ENCODE data around the gene ZMYND19. TPM values are rescaled to one million over a fixed set of nuclear protein-coding genes. Genes with fewer than 3 reads are reported as not detected.
"Not testable (repeated sequence)": the region's sequence is repeated elsewhere in the genome, so short reads cannot be mapped to it uniquely, and the experiment has no call there.

The ZMYND19 gene
- total RNA-seq, 2 experiments from 2014 or later: 75.3 to 76.8 TPM

DNA sequence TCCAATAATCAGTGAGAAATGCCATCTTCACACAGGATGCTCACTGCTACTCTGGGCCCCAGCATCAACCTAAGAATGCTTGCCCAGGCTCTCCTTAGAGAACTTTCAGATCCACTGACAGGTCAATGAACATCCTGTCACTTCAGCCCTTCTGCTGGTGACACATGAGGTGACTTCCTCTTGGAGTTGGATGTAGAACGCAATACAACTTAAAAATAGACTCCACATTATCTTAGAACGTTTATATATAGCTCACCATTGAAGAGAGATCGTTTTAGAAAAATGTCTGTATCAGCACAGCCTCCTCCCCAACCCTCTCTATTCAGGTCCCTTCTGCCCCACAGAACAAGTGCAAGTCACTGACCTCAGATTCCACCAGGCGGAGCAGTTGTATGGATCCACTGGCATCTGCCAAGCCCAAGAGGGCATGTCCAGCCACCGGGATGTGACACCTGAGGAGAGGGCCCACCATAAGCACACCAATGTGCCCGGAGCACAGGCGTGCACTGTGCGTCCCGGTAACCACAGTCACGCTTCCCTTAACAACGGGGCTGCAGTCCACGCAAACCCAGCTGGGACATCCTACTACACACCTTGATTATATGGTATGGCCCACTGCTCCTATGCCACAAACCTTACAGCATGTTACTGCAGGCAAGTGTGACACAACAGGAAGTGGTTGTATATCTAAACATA lies 14.4 kb downstream of the ZMYND19 start:
- ChIA-PET CTCF (interaction anchor here (0.7 to 1.2 kb wide), 2 partner anchors 13 to 1641 kb away, joined by 3 read pairs; no protein-coding TSS in a partner anchor), POLR2A (interaction anchor here (1.3 kb wide), 1 partner anchor 24 kb away, joined by 9 read pairs; the partner anchor contains the start of gene MRPL41)

DNA sequence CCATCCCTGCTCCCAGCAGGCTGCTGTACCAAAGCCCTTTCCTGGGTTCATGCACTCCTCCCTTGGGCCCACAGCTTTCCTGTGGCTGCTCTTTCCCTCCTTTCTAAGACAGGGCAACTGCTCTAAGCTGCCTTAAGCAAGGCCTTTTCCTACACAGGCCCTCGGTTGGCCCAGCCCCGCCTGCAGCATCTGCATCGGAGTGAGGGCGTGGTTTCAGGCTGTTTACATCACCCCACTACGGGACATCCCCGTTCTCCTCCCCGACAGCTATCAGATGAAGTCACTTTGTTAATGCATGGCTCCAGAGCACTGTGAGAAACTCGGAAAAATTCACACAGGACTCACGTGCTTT lies 15.0 kb downstream of the ZMYND19 start:
- CTCF ChIA-PET: no interaction called here
- POLR2A ChIA-PET: interaction anchor here (0.6 kb wide), 1 partner anchor 25 kb away, joined by 3 read pairs; no protein-coding TSS in a partner anchor

DNA sequence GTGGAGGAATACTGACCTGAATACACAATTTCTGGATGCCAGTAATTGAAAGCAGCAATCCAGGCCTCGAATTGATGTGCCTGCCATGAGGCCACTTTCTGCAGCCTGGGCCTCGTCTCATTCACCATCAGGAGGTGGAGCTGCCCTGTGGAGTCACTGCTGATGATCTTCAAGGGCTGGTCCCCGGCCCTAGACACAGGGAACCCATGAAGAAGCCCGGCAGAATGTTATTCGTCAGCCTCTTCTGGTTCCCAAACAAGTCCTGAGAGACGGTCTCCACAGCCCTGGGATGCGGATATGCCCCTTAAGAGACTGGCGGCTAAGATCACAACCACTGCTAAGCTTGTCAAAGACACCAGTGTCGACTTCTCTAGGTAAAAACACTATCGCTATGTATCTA lies 16.1 kb downstream of the ZMYND19 start:
- ChIA-PET CTCF (interaction anchor here (0.6 to 1.4 kb wide), 2 partner anchors 17 to 373 kb away, joined by 3 to 5 read pairs; no protein-coding TSS in a partner anchor), POLR2A (no interaction called here)

DNA sequence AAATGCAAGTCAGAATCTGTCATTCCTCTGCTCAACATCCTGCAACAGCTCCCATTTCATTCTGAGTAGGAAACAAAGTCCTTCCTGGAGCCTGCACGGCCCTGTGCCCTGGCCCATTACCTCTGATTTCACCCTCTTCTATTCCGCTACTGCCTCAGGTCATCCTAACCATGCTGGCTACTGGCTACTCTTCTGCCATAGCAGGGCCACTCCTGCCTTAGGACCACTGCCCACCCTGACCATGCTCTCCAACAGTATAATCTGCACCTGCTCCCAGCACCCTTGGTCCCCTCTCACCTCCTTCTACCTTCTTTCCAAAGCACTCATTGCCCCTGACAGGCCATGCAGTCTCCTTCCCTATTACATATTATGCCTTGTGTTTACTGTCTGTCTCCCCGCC lies 19.7 kb downstream of the ZMYND19 start:
- CTCF ChIA-PET: interaction anchor here (1.3 kb wide), 1 partner anchor 9 kb away, joined by 3 read pairs; the partner anchor contains the start of gene DPH7
- POLR2A ChIA-PET: no interaction called here

DNA sequence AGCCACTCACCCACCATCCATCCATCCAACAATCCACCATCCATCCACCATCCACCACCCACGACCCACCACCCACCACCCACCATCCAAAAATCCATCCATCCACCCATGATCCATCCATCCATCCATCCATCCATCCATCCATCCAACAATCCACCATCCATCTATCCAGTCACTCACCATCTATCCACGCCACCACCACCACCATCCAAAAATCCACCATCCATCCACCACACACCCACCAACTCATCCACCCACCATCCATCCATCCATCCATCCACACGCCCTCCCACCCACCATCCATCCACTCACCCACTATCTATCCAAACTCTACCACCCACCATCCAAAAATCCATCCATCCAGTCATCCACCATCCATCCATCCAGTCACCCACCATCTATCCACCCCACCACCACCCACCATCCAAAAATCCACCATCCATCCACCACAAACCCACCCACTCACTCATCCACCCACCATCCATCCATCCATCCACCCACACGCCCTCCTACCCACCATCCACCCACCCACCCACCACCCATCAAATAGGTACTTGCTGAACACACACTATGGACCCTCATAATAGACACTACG lies 20.6 kb downstream of the ZMYND19 start:
- POLR2A ChIA-PET: no interaction called here
- CTCF ChIA-PET: interaction anchor here (1.3 kb wide), 1 partner anchor 9 kb away, joined by 3 read pairs; the partner anchor contains the start of gene DPH7

DNA sequence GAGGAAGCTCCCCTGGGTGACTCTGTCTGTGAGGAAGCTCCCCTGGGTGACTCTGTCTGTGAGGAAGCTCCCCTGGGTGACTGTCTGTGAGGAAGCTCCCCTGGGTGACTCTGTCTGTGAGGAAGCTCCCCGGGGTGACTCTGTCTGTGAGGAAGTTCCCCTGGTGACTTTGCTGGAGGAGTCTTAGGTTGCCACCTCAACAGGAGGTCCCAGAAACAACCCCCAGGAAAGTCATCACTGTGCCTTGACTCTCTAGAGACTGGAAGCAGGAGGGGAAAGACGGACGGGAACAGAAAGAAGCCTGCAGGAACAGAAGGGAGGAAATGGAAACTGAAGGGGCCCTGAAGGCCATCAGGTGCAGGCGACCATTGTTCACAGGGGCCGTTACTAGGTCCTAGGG lies 21.9 kb downstream of the ZMYND19 start:
- CTCF ChIA-PET: not testable (repeated sequence)

DNA sequence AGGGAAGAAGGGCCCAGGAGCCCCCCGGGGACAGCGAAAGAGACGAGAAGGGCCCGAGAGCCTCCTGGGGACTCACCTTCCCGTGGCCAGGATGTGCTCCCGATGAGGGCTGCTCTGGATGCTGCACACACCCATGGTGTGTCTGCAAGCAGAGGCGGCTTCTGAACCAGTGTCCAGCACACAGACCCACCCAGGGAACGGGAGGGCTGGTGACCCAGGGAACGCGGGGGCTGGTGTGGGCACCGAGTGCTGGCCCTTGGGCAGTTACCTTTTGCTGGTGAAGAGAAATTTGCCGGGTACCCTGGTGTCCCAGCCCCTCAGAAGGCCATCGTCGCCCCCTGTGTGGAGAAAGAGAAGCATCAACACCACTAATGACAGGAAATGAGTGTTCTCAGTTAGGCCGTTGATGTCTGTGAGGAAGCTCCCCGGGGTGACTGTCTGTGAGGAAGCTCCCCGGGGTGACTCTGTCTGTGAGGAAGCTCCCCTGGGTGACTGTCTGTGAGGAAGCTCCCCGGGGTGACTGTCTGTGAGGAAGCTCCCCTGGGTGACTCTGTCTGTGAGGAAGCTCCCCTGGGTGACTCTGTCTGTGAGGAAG lies 25.4 kb downstream of the ZMYND19 start:
- ChIA-PET CTCF (no interaction called here), POLR2A (no interaction called here)

More for the DNA sequence above, 21.9 kb downstream of the ZMYND19 start:
- POLR2A ChIA-PET: not testable (repeated sequence)

DNA sequence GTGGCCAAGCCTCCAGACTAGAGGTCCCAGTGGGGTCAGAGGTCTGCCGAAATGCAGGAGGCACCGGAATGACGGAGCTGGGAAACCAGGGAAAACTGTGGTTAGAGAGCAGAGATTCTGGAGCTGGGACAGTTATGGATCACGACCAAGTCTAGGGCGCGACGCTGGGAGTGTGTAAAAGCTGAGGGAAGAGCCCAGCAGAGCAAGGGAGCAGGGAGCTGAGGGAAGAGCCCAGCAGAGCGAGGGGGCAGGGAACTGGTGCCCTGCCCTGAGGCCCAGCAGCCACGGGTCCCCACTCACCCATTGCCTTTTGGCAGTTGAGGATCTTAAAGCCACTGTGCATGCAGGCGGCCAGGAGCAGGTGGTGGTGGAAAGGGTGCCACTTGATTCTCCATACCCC lies 26.2 kb downstream of the ZMYND19 start:
- ChIA-PET POLR2A (no interaction called here), CTCF (no interaction called here)

DNA sequence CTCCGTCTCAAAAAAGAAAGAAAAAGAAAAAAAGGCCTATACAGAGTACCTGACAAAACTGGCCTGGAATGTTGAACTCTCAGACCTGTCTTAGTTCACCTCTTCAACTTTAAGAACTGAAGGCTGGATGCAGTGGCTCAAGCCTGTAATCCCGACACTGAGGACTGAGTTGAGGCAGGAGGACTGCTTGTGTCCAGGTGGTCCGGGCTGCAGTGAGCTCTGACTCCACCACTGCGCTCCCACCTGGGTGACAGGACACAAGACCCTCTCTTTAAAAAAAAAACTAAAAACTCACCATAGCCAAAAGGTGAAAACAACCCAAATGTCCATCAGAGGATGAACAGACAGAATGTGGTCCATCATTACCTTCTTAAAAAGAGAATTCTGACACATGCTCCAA lies 32.2 kb downstream of the ZMYND19 start:
- CTCF ChIA-PET: no interaction called here
- POLR2A ChIA-PET: no interaction called here

DNA sequence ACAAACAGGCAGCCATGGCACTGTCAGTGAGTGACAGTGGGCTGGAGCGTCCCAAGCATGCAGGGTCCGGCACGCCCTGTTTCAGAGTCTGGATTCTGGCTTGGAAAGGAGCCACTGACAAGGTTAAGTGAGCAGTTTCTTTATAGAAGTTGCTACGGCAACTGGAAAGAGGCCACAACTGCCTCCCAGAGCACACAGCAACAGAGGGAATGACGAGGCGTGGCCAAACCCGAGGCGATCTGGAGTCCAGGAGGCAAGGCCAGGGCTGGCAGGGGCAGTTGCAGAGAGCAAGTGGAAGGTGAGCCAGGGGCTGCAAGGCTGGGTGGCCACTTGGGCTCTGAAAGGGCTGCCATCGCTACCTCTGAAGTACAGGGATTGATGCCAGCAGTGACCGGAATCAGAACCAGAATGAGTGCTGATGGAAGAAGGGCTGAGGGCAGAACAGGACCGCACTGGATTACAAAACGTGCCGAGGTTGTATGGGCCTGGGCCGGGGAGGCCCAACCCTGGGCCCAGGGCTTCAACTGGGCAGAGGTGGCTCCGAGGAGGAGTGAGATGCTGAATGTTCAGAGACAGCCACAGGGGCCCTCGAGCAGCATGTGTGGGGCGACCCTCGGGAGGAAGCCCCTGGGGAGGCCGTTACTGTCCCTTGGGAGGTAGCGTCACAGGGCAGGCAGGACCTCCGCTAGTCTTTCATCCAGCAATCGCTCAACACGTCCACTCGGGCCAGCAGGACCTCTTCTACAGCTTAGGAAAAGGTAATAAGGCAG lies 34.1 kb downstream of the ZMYND19 start:
- CTCF ChIA-PET: no interaction called here
- POLR2A ChIA-PET: no interaction called here

DNA sequence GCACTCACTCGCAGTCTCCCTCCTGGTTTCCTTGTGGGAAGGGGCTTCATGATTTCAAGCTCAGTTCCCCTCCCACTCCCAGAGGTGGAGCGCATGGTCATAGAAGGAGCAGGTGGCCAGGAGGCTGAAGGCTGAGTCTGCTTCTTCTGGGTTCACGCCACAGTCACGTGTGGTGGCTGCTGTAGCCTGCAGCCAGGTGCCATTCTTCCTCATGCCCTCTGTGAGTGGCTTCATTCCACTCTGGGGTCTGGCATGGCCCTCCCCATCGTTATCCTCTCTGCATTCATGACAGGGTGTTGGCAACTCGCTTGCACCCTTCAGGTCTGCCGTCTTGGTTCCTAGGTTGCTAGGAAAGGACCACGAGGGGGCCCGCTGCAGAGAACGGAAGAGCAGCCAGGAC lies 35.1 kb downstream of the ZMYND19 start:
- ChIA-PET POLR2A (no interaction called here), CTCF (no interaction called here)

DNA sequence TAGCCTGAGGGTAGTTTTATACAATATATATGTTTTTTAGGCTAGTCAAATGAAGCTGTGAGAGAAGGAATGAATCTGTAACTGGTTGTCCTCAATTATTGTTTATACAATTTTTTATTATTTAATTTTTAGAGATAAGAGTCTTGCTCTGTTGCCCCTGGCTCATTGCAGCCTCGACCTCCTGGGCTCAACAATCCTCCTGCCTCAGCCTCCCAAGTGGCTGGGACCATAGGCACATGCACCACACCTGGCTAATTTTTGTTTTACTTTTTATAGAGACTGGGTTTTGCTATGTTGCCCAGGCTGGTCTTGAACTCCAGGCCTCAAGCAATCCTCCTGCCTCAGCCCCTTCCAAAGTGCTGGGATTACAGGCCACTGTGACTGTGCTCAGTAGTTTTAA lies 36.0 kb downstream of the ZMYND19 start:
- POLR2A ChIA-PET: interaction anchor here (0.6 kb wide), 1 partner anchor 24 kb away, joined by 4 read pairs; no protein-coding TSS in a partner anchor
- CTCF ChIA-PET: no interaction called here

DNA sequence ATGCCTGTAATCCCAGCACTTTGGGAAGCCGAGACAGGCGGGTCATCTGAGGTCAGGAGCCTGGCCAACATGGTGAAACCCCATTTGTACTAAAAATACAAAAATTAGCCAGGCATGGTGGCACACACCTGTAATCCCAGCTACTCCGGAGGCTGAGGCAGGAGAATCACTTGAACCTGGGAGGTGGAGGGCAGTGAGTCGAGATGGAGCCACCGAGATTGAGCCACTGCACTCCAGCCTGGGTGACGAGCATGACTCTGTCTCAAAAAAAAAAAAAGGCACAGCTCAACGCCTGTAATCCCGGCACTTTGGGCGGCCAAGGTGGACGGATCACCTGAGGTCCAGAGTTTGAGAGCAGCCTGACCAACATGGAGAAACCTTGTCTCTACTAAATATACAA lies 36.7 kb downstream of the ZMYND19 start:
- CTCF ChIA-PET: interaction anchor here (1.3 kb wide), 1 partner anchor 23 kb away, joined by 3 read pairs; no protein-coding TSS in a partner anchor
- POLR2A ChIA-PET: not testable (repeated sequence)

DNA sequence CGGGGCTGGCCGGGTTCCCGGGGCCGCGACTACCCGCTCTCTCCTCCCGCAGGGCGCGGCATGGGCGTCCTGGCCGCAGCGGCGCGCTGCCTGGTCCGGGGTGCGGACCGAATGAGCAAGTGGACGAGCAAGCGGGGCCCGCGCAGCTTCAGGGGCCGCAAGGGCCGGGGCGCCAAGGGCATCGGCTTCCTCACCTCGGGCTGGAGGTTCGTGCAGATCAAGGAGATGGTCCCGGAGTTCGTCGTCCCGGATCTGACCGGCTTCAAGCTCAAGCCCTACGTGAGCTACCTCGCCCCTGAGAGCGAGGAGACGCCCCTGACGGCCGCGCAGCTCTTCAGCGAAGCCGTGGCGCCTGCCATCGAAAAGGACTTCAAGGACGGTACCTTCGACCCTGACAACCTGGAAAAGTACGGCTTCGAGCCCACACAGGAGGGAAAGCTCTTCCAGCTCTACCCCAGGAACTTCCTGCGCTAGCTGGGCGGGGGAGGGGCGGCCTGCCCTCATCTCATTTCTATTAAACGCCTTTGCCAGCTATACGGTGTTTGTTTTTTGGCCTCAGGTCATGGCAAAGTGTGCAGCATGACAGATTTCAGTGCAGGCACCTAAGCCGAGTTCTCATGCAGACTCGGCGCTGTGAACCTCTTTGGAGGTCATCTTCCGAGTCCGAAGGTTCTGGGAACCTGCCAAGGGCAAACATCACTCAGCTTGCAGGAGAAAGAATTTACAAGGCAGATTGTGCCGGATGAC lies 38.1 kb downstream of the ZMYND19 start:
- ChIA-PET CTCF (interaction anchor here (0.6 to 1.5 kb wide), 8 partner anchors 11 to 316 kb away, joined by 3 to 5 read pairs (median 3); partner anchors contain the start of gene DPH7), POLR2A (interaction anchor here (0.5 to 0.9 kb wide), 6 partner anchors 11 to 259 kb away, joined by 3 to 10 read pairs (median 6); no protein-coding TSS in a partner anchor)

DNA sequence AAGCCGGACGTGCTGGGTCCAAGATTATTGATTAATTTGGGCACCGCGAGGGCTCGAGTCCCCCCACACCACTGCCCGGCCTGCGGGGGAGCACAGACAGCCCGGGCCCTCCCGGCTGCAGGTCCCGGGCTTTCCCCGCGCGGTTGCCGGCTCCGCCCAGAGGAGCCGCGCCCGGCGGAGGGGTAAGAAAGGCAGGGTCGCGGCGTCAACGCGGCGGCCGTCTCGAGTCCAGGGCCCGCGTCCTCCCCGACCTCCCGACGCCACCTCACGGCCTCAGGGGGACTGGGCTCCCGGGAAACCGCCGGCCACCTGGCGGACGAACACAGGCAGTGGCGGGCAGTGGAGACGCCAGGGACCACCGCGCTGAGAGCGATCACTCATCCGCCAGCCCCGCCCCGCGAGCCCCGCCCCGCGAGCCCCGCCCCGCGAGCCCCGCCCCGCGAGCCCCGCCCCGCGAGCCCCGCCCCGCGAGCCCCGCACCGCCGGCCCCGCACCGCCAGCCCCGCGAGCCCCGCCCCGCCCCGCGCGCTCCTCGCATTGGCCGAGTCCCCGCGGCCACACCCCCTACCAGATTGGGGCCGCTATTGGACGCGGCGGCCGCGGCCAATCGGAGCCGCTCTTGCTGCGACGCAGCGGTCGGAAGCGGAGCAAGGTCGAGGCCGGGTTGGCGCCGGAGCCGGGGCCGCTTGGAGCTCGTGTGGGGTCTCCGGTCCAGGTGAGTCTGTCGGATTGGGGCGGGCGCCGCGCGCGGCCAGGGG lies 38.9 kb downstream of the ZMYND19 start, which contains the start of gene MRPL41:
Gene MRPL41, plus strand, starts transcription at position 616 of the 758 bp plus-strand sequence. CDS start 203 bp downstream, outside the sequence.
- CTCF ChIA-PET: interaction anchor here (0.6 to 1.5 kb wide), 6 partner anchors 12 to 315 kb away, joined by 3 to 5 read pairs (median 4); no protein-coding TSS in a partner anchor
- POLR2A ChIA-PET: interaction anchor here (0.5 to 0.9 kb wide), 7 partner anchors 12 to 296 kb away, joined by 3 to 10 read pairs (median 6); partner anchors contain the start of genes EXD3, NELFB and NOXA1

DNA sequence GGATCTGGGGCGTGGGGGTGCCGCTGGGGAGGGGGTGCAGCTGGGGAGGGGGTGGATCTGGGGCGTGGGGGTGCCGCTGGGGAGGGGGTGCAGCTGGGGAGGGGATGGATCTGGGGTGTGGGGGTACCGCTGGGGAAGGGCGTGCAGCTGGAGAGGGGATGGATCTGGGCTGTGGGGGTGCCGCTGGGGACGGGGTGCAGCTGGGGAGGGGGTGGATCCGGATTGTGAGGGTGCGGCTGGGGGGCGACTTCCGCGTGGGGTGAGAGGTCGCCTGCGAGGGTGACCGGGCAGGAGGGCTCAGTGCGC lies 39.4 kb downstream of the ZMYND19 start:
- POLR2A ChIA-PET: interaction anchor here (0.5 to 0.6 kb wide), 3 partner anchors 24 to 296 kb away, joined by 3 to 7 read pairs (median 6); partner anchors contain the start of genes EXD3, NELFB and NOXA1
- CTCF ChIA-PET: not testable (repeated sequence)

DNA sequence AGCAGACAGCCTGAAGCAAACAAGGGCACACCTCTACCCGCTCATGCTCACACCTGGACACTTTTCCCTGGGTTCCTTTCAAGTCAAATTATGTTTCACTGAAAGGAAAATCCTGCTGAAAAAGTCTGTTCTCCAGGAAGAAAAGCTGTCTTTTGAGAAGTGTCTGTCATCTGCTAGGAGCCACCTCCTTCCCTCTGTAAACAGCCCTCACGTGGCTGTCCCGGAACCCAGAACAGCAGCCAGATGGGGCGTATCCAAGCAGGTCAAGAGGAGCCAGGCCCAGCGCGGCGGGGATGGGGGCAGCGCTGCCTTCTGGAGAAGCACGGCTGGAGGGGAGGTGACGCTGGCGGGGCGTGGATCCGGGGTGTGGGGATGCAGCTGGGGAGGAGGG lies 40.1 kb downstream of the ZMYND19 start, which contains the start of gene PNPLA7:
Gene PNPLA7, minus strand, starts transcription at position 172 of the 391 bp plus-strand sequence. CDS start 205 bp downstream, outside the sequence.
- ChIA-PET POLR2A (no interaction called here), CTCF (no interaction called here)

Measured in activated CD8-positive, alpha-beta memory T cell treated with anti-CD3 and anti-CD28 coated beads for 36 hours (primary cell).